Keratinocyte (primary cell): ENCODE data around the gene HOXA7. TPM values are rescaled to one million over a fixed set of nuclear protein-coding genes. Genes with fewer than 3 reads are reported as not detected.

Experiments used
- DNase-seq: peaks from one replicate; pipeline ENCODE4 v3.0.0-alpha.2; 2011; ENCODE audit warnings: low read depth, missing footprints, low spot score
- FAIRE-seq: peaks from 2 replicates; lab custom pipeline; 2011; peaks lifted over from hg19 to GRCh38; lab: Jason Lieb, UNC
- H2AFZ ChIP-seq: 2 replicates; pipeline ENCODE4 v1.6.0; 2012; ENCODE audit warnings: low read length, control low read depth, inconsistent platforms; ENCODE audit not compliant: control insufficient read depth
- H3K27ac ChIP-seq: 2 replicates; pipeline ENCODE4 v1.5.1; 2011; ENCODE audit warnings: low read length; ENCODE audit not compliant: control insufficient read depth, insufficient read depth
- H3K27me3 ChIP-seq: 3 replicates; pipeline ENCODE4 v1.6.0; 2011; ENCODE audit warnings: low read length; ENCODE audit not compliant: control insufficient read depth, insufficient read depth; ENCODE audit errors: extremely low read depth
- H3K36me3 ChIP-seq, 2 experiments: 2 replicates in 1 of 2; 3 replicates in 1 of 2; pipeline ENCODE4 v1.5.1; 2011; ENCODE audit warnings: low read length in 2 of 2, mild to moderate bottlenecking in 1 of 2; ENCODE audit not compliant: control insufficient read depth in 2 of 2, insufficient read depth in 2 of 2; ENCODE audit errors: extremely low read depth in 1 of 2
- H3K4me1 ChIP-seq: 3 replicates; pipeline ENCODE4 v1.5.1; 2011; ENCODE audit warnings: low read length; ENCODE audit not compliant: control insufficient read depth, insufficient read depth; ENCODE audit errors: extremely low read depth
- H3K4me2 ChIP-seq: 3 replicates; pipeline ENCODE4 v1.6.0; 2011; ENCODE audit warnings: low read depth, low read length; ENCODE audit not compliant: control insufficient read depth, insufficient read depth; ENCODE audit errors: extremely low read depth
- H3K4me3 ChIP-seq, 3 experiments: fragments of 200-600 bp in 1 of 3; sonication (generic) in 1 of 3; 2 replicates in 2 of 3; 3 replicates in 1 of 3; pipeline ENCODE4 v1.5.1; 2011 to 2016; ENCODE audit warnings: low read length in 3 of 3, mild to moderate bottlenecking in 3 of 3, control low read depth in 2 of 3, inconsistent platforms in 1 of 3, low read depth in 1 of 3, mixed read lengths in 1 of 3, mixed run types in 1 of 3, moderate library complexity in 1 of 3; ENCODE audit not compliant: control insufficient read depth in 2 of 3, insufficient read depth in 2 of 3; ENCODE audit errors: extremely low read depth in 1 of 3
- H3K79me2 ChIP-seq: 2 replicates; pipeline ENCODE4 v1.6.0; 2012; ENCODE audit warnings: low read length; ENCODE audit not compliant: control insufficient read depth, insufficient read depth
- H3K9ac ChIP-seq: 3 replicates; pipeline ENCODE4 v1.6.0; 2011; ENCODE audit warnings: low read length; ENCODE audit not compliant: control insufficient read depth, insufficient read depth; ENCODE audit errors: extremely low read depth
- H3K9me1 ChIP-seq: 3 replicates; pipeline ENCODE4 v1.6.0; 2011; ENCODE audit warnings: low read length; ENCODE audit not compliant: control insufficient read depth, insufficient read depth; ENCODE audit errors: extremely low read depth
- H3K9me3 ChIP-seq: 2 replicates; pipeline ENCODE4 v1.5.1; 2012; ENCODE audit warnings: low read depth, low read length; ENCODE audit not compliant: control insufficient read depth
- H4K20me1 ChIP-seq: 3 replicates; pipeline ENCODE4 v1.6.0; 2011; ENCODE audit warnings: low read length; ENCODE audit not compliant: control insufficient read depth, insufficient read depth; ENCODE audit errors: extremely low read depth
- EZH2 ChIP-seq: IDR thresholded peaks from one replicate; pipeline ENCODE4 v1.6.1; 2012; ENCODE audit warnings: inconsistent platforms, mild to moderate bottlenecking, low read length, moderate library complexity
- dilution Hi-C: fragments of 300-500 bp; cut with MboI; formaldehyde crosslinking; loops from one replicate; pipeline ENCODE4 v1.7.0; 2020; ENCODE audit warnings: low sequenced_read_pairs; ENCODE audit not compliant: extremely low pct_ligation_motif_present
- polyA plus RNA-seq, 5 experiments: library from polyadenylated mRNA; depleted of rRNA in 3 of 5; stranded (reverse) in 3 of 5; stranded (forward) in 1 of 5; unstranded in 1 of 5; fragments of >200 nt; gene quantifications; 1 replicate in 1 of 5; 2 replicates in 3 of 5; 3 replicates in 1 of 5; pipeline versions ENCODE4 v1.2.1 to v1.2.3, GENCODE V29; 2011 to 2012; ENCODE audit warnings: missing spikeins in 2 of 5, low read depth in 1 of 5, low replicate concordance in 1 of 5
- TF ChIP-seq, protein P1 (sequence below), 3 experiments: IDR thresholded peaks in 1 of 3; conservative IDR thresholded peaks in 1 of 3; optimal IDR thresholded peaks in 1 of 3; 2 replicates in 2 of 3; 3 replicates in 1 of 3; pipeline versions ENCODE3 to v1.5.1; 2011; ENCODE audit warnings: low read length in 3 of 3, mild to moderate bottlenecking in 3 of 3, moderate library complexity in 2 of 3, control low read depth in 1 of 3, inconsistent platforms in 1 of 3; ENCODE audit not compliant: insufficient read depth in 2 of 3; ENCODE audit errors: extremely low read depth in 1 of 3

Gene HOXA7
- polyA plus RNA-seq, 1 donor (not counting 4 experiments of a cell fraction or from before 2014, with no cell fraction given): 8.1 TPM

DNA sequence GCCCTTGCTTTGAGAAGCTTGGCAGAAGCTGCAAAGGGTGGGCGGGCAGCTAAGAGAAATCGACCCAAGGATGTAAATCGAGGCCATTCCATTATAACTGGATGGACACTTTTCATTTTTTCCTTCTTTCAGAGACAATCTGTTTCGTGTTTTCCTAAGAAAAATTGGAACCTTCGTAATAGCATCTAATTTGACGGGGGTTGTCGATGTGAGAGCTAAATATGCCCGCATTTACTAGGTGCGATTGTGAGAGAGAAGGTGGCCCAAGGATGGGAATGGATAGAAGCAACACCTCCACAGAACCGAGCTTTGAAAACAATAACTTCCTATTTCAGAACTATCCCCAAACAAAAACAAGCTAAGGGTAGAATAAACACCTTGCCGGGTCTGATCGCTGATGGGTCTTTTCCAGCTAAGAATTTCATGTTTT, 25.1 kb downstream of the HOXA7 start:
- dilution Hi-C loops: no loop called here
- H3K4me2 ChIP-seq: peak overlapping the region; percentile 97
- DNase-seq (no peak), FAIRE-seq (no peak)
- no peaks in the 10 kb centered on the region for H3K9me3 ChIP-seq
- no peaks in the 10 kb centered on the region for H3K27me3 ChIP-seq
- H4K20me1 ChIP-seq: no peaks in the 10 kb centered on the region
- H3K27ac ChIP-seq: peak overlapping the region; percentile 90
- H3K4me1 ChIP-seq: peaks cover 38% of the 10 kb centered on the region
- peaks cover 10% of the 10 kb centered on the region for H3K79me2 ChIP-seq
- no peaks in the 10 kb centered on the region for H3K9me1 ChIP-seq
- peak overlapping the region; percentile 63 to 81 (median 77) for H3K4me3 ChIP-seq
- peak overlapping the region; percentile 93 for H3K9ac ChIP-seq
- H3K36me3 ChIP-seq: no peaks in the 10 kb centered on the region
- TF ChIP-seq, protein P1, sequence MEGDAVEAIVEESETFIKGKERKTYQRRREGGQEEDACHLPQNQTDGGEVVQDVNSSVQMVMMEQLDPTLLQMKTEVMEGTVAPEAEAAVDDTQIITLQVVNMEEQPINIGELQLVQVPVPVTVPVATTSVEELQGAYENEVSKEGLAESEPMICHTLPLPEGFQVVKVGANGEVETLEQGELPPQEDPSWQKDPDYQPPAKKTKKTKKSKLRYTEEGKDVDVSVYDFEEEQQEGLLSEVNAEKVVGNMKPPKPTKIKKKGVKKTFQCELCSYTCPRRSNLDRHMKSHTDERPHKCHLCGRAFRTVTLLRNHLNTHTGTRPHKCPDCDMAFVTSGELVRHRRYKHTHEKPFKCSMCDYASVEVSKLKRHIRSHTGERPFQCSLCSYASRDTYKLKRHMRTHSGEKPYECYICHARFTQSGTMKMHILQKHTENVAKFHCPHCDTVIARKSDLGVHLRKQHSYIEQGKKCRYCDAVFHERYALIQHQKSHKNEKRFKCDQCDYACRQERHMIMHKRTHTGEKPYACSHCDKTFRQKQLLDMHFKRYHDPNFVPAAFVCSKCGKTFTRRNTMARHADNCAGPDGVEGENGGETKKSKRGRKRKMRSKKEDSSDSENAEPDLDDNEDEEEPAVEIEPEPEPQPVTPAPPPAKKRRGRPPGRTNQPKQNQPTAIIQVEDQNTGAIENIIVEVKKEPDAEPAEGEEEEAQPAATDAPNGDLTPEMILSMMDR (optimal IDR thresholded peaks at IDR 0.05 in 1 of 3, IDR thresholded peaks at IDR 0.05 in 1 of 3, conservative IDR thresholded peaks at IDR 0.05 in 1 of 3; ENCODE audit: extremely low read depth in 1 of 3, insufficient read depth in 2 of 3, low read length in 3 of 3): no peak
- TF ChIP-seq EZH2: no peak
- peak overlapping the region; percentile 87 for H2AFZ ChIP-seq

DNA sequence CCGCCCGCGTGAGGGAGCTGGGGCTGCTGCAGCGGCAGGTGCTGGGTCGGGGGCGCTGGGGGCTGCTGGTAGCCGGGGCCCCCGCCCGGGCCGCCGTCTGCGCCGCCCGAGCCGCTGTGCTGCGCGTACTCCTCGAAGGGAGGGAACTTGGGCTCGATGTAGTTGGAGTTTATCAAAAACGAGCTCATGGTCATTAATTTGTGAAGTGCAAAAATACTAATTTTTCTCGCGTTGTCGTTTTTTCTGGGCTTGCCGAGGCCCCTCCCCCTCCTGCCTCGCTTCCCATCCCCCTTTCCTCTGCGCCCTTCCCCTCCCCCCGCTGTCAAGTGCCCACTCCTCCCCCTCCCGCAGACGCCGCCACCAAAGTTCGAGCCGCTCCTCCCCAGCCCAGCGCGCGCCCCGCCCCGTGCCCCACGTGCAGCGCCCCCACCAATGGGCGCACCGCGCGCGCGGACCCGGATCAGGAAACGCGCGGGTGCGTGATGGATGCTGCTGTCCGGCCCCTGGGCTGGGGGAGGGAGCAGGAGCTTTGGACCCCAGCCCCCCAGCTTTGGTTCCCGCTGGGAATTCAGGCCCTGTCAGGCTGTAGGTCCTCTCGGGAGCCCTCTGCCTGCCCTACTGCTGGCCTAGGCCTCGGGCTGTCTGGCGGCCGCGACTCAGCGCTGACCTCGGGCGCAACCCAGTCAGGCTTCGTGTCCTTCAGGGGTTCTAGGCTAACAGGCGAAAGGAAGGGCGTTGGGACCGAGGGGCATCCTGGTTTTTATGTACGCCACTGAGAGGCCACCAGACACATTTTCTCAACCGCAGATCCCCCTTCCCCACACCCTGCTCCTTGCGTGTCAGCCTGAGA, 25.7 kb downstream of the HOXA7 start, which contains the start of gene HOXA4:
TSS of gene HOXA4 (minus strand) at position 218 of the 850 bp plus-strand sequence. CDS start at position 194, 24 bp downstream.
- no peaks in the 10 kb centered on the region for H4K20me1 ChIP-seq
- DNase-seq: no peak
- H3K9me3 ChIP-seq: no peaks in the 10 kb centered on the region
- H3K9ac ChIP-seq: peak within 1 kb of the TSS; percentile 93
- no peak for FAIRE-seq
- TF ChIP-seq EZH2: no peak
- TF ChIP-seq, protein P1 (optimal IDR thresholded peaks at IDR 0.05 in 1 of 3, IDR thresholded peaks at IDR 0.05 in 1 of 3, conservative IDR thresholded peaks at IDR 0.05 in 1 of 3; ENCODE audit: extremely low read depth in 1 of 3, insufficient read depth in 2 of 3, low read length in 3 of 3): no peak
- no peaks in the 10 kb centered on the region for H3K36me3 ChIP-seq
- peak within 1 kb of the TSS; percentile 63 to 81 (median 77) for H3K4me3 ChIP-seq
- peaks cover 32% of the 10 kb centered on the region for H3K4me1 ChIP-seq
- dilution Hi-C loops: no loop called here
- H3K79me2 ChIP-seq: peaks cover 10% of the 10 kb centered on the region
- peak within 1 kb of the TSS; percentile 90 for H3K27ac ChIP-seq
- peak within 1 kb of the TSS; percentile 87 for H2AFZ ChIP-seq
- no peaks in the 10 kb centered on the region for H3K9me1 ChIP-seq
- H3K4me2 ChIP-seq: peak within 1 kb of the TSS; percentile 97
- no peaks in the 10 kb centered on the region for H3K27me3 ChIP-seq
